Osteoblast (primary cell): ENCODE data around the gene RHOJ. TPM values are rescaled to one million over a fixed set of nuclear protein-coding genes. Genes with fewer than 3 reads are reported as not detected.
"Not testable (repeated sequence)": the region's sequence is repeated elsewhere in the genome, so short reads cannot be mapped to it uniquely, and the experiment has no call there.

Experiments used
- DNase-seq: peaks from one replicate; pipeline ENCODE4 v3.0.0; 2011; ENCODE audit warnings: low spot score, mixed read lengths; ENCODE audit not compliant: insufficient read length; ENCODE audit errors: missing footprints
- H2AFZ ChIP-seq: 2 replicates; pipeline ENCODE4 v1.6.0; 2011; ENCODE audit warnings: mild to moderate bottlenecking, low read length
- H3K27ac ChIP-seq: 2 replicates; pipeline ENCODE4 v1.5.1; 2011; ENCODE audit warnings: mild to moderate bottlenecking, low read depth, low read length, moderate library complexity
- H3K27me3 ChIP-seq: 2 replicates; pipeline ENCODE4 v1.6.0; 2012; ENCODE audit warnings: mild to moderate bottlenecking, control low read depth, inconsistent platforms, low read length, moderate library complexity; ENCODE audit not compliant: insufficient read depth
- H3K36me3 ChIP-seq: 2 replicates; pipeline ENCODE4 v1.5.1; 2011; ENCODE audit warnings: mild to moderate bottlenecking, low read length, control low read depth, moderate library complexity; ENCODE audit not compliant: insufficient read depth
- H3K4me1 ChIP-seq: 2 replicates; pipeline ENCODE4 v1.5.1; 2011; ENCODE audit warnings: mild to moderate bottlenecking, low read length, control low read depth, moderate library complexity; ENCODE audit not compliant: insufficient read depth
- H3K4me2 ChIP-seq: 2 replicates; pipeline ENCODE4 v1.6.0; 2011; ENCODE audit warnings: mild to moderate bottlenecking, low read length; ENCODE audit not compliant: insufficient read depth
- H3K4me3 ChIP-seq: fragments of 200-600 bp; sonication (generic); 3 replicates; pipeline ENCODE4 v1.5.1; 2012; ENCODE audit warnings: mild to moderate bottlenecking, low read length, inconsistent platforms; ENCODE audit not compliant: insufficient read depth
- H3K79me2 ChIP-seq: 2 replicates; pipeline ENCODE4 v1.6.0; 2012; ENCODE audit warnings: mild to moderate bottlenecking, low read length, control low read depth, inconsistent platforms; ENCODE audit not compliant: insufficient read depth
- H3K9me3 ChIP-seq: 2 replicates; pipeline ENCODE4 v1.5.1; 2011; ENCODE audit warnings: low read depth, low read length, control low read depth
- H4K20me1 ChIP-seq: 2 replicates; pipeline ENCODE4 v1.6.0; 2012; ENCODE audit warnings: mild to moderate bottlenecking, low read length, control low read depth; ENCODE audit not compliant: insufficient read depth
- CTCF ChIP-seq: IDR thresholded peaks from 2 replicates; pipeline ENCODE4 v1.5.1; 2011; ENCODE audit warnings: mild to moderate bottlenecking, low read depth, low read length, moderate library complexity; ENCODE audit errors: extremely low read depth
- total RNA-seq: library from RNA; depleted of rRNA; stranded (reverse); fragments of >200 nt; gene quantifications from 2 replicates; pipeline ENCODE4 v1.2.3, GENCODE V29; 2012

Gene RHOJ
- total RNA-seq, 1 donor = 4.3 TPM

DNA sequence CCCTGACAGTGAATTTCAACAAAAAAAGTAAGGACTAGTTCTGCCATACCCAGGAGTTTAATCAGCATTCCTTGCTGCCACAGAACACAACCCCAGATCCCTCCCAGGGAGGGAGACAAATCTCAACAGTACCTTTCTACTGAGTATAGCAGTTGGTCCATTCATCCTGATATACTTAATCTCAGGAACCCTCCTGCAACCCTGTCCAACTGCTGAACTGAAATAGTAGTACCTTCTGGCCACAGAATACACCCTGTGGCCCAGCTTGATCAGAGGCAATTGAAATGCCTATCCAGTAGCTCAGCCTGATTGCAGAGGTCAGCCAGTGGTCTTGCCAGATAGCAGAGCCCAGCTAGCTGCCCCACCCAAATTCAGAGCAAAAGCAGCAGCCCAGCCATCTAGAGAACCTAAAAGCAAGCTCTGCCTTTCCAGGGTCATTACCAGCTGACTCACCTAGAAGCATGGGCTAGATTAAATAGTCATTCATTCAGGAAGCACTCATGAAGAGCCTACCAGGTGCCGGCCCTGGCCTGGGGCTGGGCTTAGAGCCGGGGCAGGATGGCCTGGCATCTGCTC lies 40.0 kb upstream of the RHOJ start:
- H3K9me3 ChIP-seq = no peaks in the 10 kb centered on the region
- H3K27me3 ChIP-seq = no peaks in the 10 kb centered on the region
- no peaks in the 10 kb centered on the region for H3K36me3 ChIP-seq
- peak; percentile 39 for DNase-seq
- TF ChIP-seq CTCF = no peak
- H3K4me1 ChIP-seq = no peaks in the 10 kb centered on the region
- H4K20me1 ChIP-seq = no peaks in the 10 kb centered on the region
- no peak overlapping the region for H3K27ac ChIP-seq
- no peak overlapping the region for H3K4me2 ChIP-seq
- H2AFZ ChIP-seq = no peak overlapping the region
- H3K4me3 ChIP-seq = no peak overlapping the region
- H3K79me2 ChIP-seq = no peaks in the 10 kb centered on the region

GRCh38 chr14:63165267-63165666 lies 39.0 kb upstream of the RHOJ start:
- H3K36me3 ChIP-seq, H3K27ac ChIP-seq, H3K4me2 ChIP-seq, DNase-seq, H3K79me2 ChIP-seq, H2AFZ ChIP-seq, H3K4me1 ChIP-seq, H3K4me3 ChIP-seq, H3K9me3 ChIP-seq, H4K20me1 ChIP-seq, H3K27me3 ChIP-seq: not testable (repeated sequence)

DNA sequence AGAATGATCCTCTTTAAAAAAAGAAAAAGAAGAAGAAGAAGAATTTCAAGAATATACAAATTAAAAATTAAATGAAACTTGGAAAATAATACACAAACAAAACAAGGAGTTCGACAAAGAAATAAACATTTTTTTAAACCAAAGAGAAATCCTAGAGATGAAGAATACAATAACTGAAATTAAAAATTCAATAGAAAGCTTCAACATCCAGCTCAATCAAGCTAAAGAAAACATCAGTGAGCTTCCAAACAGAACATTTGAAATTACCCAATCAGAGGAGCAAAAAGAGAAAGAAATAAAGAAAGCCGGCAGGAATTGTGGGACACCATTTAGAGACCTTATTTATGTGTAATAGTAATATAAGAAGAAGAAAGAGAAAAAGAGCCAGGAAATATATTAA lies 37.2 kb upstream of the RHOJ start:
- Histone ChIP-seq H3K79me2 (no peaks in the 10 kb centered on the region), H3K36me3 (no peaks in the 10 kb centered on the region), H3K4me3 (no peak overlapping the region)

DNA sequence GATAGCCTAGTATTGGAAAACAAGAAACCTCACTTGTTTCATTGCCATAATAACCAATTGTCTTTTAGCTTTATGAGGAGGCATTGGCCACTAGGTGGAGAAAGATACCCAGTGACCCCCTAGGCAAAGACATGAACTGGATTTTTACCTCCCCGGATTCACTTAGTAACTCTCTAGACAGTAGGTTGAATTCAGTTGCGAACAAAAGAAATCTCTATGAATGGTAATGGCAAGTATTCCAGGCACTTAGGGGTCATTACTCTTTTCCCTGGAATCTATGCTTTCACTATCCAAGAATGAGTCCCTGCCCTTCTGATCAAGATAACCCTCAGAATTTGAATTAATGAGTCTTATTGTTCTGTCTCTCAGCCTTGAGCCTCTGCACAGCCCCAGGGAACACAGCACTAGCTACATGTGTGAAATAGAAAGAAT lies 29.5 kb upstream of the RHOJ start:
- Histone ChIP-seq H3K27ac (peak overlapping the region; percentile 56), H3K27me3 (no peaks in the 10 kb centered on the region), H3K9me3 (no peaks in the 10 kb centered on the region), H3K79me2 (no peaks in the 10 kb centered on the region), H3K4me3 (peak overlapping the region; percentile 4), H3K4me2 (peak overlapping the region; percentile 22), H3K36me3 (no peaks in the 10 kb centered on the region), H3K4me1 (peaks cover 9% of the 10 kb centered on the region), H4K20me1 (no peaks in the 10 kb centered on the region), H2AFZ (no peak overlapping the region)
- TF ChIP-seq CTCF = peak; percentile 63
- no peak for DNase-seq

More for the DNA sequence above, 37.2 kb upstream of the RHOJ start:
- H3K9me3 ChIP-seq = no peaks in the 10 kb centered on the region
- DNase-seq = no peak
- TF ChIP-seq CTCF = no peak
- no peak overlapping the region for H3K27ac ChIP-seq
- H3K27me3 ChIP-seq = no peaks in the 10 kb centered on the region
- H4K20me1 ChIP-seq = no peaks in the 10 kb centered on the region
- no peak overlapping the region for H2AFZ ChIP-seq
- H3K4me2 ChIP-seq = no peak overlapping the region
- H3K4me1 ChIP-seq = no peaks in the 10 kb centered on the region
